BLaER1 (cell line): ENCODE results near the gene PPHLN1.
"Not testable (repeated sequence)": the region's sequence is repeated elsewhere in the genome, so short reads cannot be mapped to it uniquely, and the experiment has no call there.

ENCODE experiments used
- H3K27ac ChIP-seq: shearing (Covaris generic); formaldehyde crosslinking; 2 replicates; pipeline ENCODE4 v1.8.1; 2022
- H3K27me3 ChIP-seq: shearing (Covaris generic); formaldehyde crosslinking; 2 replicates; pipeline ENCODE4 v1.8.1; 2022
- H3K36me3 ChIP-seq: shearing (Covaris generic); formaldehyde crosslinking; 2 replicates; pipeline ENCODE4 v1.8.1; 2022
- H3K4me1 ChIP-seq: shearing (Covaris generic); formaldehyde crosslinking; 2 replicates; pipeline ENCODE4 v1.8.1; 2022
- H3K4me2 ChIP-seq: shearing (Covaris generic); formaldehyde crosslinking; 2 replicates; pipeline ENCODE4 v1.8.1; 2022
- H3K4me3 ChIP-seq: shearing (Covaris generic); formaldehyde crosslinking; 2 replicates; pipeline ENCODE4 v1.8.1; 2022
- H3K9ac ChIP-seq: shearing (Covaris generic); formaldehyde crosslinking; 2 replicates; pipeline ENCODE4 v1.8.1; 2022
- H3K9me3 ChIP-seq: shearing (Covaris generic); formaldehyde crosslinking; 2 replicates; pipeline ENCODE4 v1.8.1; 2022
- H4K20me1 ChIP-seq: shearing (Covaris generic); formaldehyde crosslinking; 2 replicates; pipeline ENCODE4 v1.8.1; 2022
- Cebpa-rat ChIP-seq: shearing (Covaris generic); IDR thresholded peaks from 2 replicates; pipeline ENCODE4 v1.8.1; 2022

Gene PPHLN1

GRCh38 chr12:42364692-42365091 lies 38.7 kb downstream of the PPHLN1 start:
- no peak for TF ChIP-seq Cebpa-rat
- Histone ChIP-seq H4K20me1 (peaks cover 6% of the 10 kb centered on the region; the same call in 1 of the 2 replicates), H3K4me3 (no peak overlapping the region), H3K27ac (no peak overlapping the region), H3K4me1 (peaks cover 13% of the 10 kb centered on the region), H3K9ac (no peak overlapping the region), H3K4me2 (no peak overlapping the region), H3K9me3 (no peaks in the 10 kb centered on the region), H3K36me3 (peaks cover 31% of the 10 kb centered on the region), H3K27me3 (no peaks in the 10 kb centered on the region)

GRCh38 chr12:42365486-42365885 lies 39.5 kb downstream of the PPHLN1 start:
- no peak for TF ChIP-seq Cebpa-rat
- H3K9ac ChIP-seq, result no peak overlapping the region
- H3K4me1 ChIP-seq, result peaks cover 5% of the 10 kb centered on the region
- H3K36me3 ChIP-seq, result peaks cover 27% of the 10 kb centered on the region
- H3K9me3 ChIP-seq, result no peaks in the 10 kb centered on the region
- no peak overlapping the region for H3K27ac ChIP-seq
- H3K4me2 ChIP-seq, result no peak overlapping the region
- peaks cover 6% of the 10 kb centered on the region; the same call in 1 of the 2 replicates for H4K20me1 ChIP-seq
- H3K4me3 ChIP-seq, result no peak overlapping the region
- no peaks in the 10 kb centered on the region for H3K27me3 ChIP-seq

DNA sequence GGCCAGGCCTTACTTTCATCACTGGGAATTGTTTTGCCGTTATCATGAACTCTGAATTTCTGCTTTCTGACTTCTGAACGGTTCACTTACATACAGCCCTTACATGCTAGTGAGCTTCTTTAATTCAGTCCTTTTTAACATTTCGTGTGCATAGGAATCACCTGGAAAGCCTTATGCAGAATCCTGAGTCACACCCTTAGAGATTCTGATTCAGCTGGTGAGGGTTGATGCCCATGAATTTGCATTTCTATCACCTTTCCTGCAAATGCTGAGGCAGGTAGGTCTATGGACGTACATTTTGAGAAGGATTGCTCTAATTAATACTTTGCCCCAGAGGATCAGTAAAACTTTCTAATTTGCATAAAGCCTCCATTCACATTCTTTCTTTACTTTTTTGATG lies 44.0 kb downstream of the PPHLN1 start:
- no peak overlapping the region for H3K4me2 ChIP-seq
- H3K4me3 ChIP-seq, result no peak overlapping the region
- no peak overlapping the region for H3K9ac ChIP-seq

GRCh38 chr12:42372154-42372791 lies 46.3 kb downstream of the PPHLN1 start:
- no peaks in the 10 kb centered on the region for H3K9me3 ChIP-seq
- no peak for TF ChIP-seq Cebpa-rat
- peaks cover 34% of the 10 kb centered on the region for H3K36me3 ChIP-seq
- H4K20me1 ChIP-seq, result peaks cover 34% of the 10 kb centered on the region
- no peak overlapping the region for H3K9ac ChIP-seq
- no peaks in the 10 kb centered on the region for H3K27me3 ChIP-seq
- H3K4me2 ChIP-seq, result no peak overlapping the region
- H3K4me1 ChIP-seq, result no peaks in the 10 kb centered on the region
- H3K4me3 ChIP-seq, result no peak overlapping the region
- H3K27ac ChIP-seq, result no peak overlapping the region

More for the DNA sequence above, 44.0 kb downstream of the PPHLN1 start:
- no peak overlapping the region for H3K27ac ChIP-seq
- H4K20me1 ChIP-seq, result peaks cover 34% of the 10 kb centered on the region
- no peaks in the 10 kb centered on the region for H3K4me1 ChIP-seq
- H3K27me3 ChIP-seq, result no peaks in the 10 kb centered on the region
- H3K9me3 ChIP-seq, result no peaks in the 10 kb centered on the region
- H3K36me3 ChIP-seq, result peaks cover 12% of the 10 kb centered on the region; the same call in 1 of the 2 replicates
- no peak for TF ChIP-seq Cebpa-rat

- peaks cover 40% of the 10 kb centered on the region for H3K36me3 ChIP-seq
- H3K9ac ChIP-seq, result no peak overlapping the region
- H3K4me3 ChIP-seq, result no peak overlapping the region
- H3K9me3 ChIP-seq, result no peaks in the 10 kb centered on the region
- H3K4me1 ChIP-seq, result no peaks in the 10 kb centered on the region
- peaks cover 34% of the 10 kb centered on the region for H4K20me1 ChIP-seq
- H3K4me2 ChIP-seq, result no peak overlapping the region
- no peaks in the 10 kb centered on the region for H3K27me3 ChIP-seq
- no peak overlapping the region for H3K27ac ChIP-seq
- TF ChIP-seq Cebpa-rat, result no peak
Measured at GRCh38 chr12:42373669-42374068, 47.7 kb downstream of the PPHLN1 start.

GRCh38 chr12:42380733-42381132 lies 54.8 kb downstream of the PPHLN1 start:
- Histone ChIP-seq H3K36me3 (peaks cover 56% of the 10 kb centered on the region), H3K4me3 (no peak overlapping the region), H3K4me1 (no peaks in the 10 kb centered on the region), H3K27me3 (no peaks in the 10 kb centered on the region), H3K27ac (no peak overlapping the region), H3K9ac (no peak overlapping the region), H3K9me3 (no peaks in the 10 kb centered on the region), H4K20me1 (no peaks in the 10 kb centered on the region), H3K4me2 (no peak overlapping the region)
- no peak for TF ChIP-seq Cebpa-rat

- Histone ChIP-seq H3K4me3 (no peak overlapping the region), H3K27ac (no peak overlapping the region), H3K9me3 (no peaks in the 10 kb centered on the region), H3K9ac (no peak overlapping the region), H3K4me2 (no peak overlapping the region), H4K20me1 (no peaks in the 10 kb centered on the region), H3K27me3 (no peaks in the 10 kb centered on the region), H3K36me3 (peaks cover 48% of the 10 kb centered on the region), H3K4me1 (no peaks in the 10 kb centered on the region)
- TF ChIP-seq Cebpa-rat, result no peak
Measured at GRCh38 chr12:42382013-42382696, 56.2 kb downstream of the PPHLN1 start.

DNA sequence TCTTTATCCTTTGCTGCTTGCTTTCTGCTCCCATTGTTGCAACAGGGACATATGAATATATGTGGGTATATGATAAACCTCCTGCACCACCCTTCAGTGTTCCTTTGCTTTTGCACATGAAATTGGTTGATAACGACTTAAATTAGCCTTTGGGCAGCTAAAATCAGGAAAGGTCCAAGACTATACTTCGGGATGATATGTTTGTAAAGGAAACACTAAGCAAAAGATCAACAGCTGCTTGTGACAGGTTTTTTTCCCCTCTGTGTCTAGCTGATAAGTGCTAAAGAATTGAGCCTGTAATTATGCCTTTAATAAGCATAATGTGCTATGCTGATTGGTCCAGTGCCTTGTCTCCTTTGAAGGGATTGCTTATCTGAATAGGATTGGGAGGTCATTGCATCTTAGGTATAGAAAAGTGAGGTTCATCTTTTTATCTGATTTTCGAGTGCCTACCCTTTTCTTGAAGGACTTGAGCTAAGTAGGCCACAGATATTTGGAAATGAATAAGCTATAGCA lies 59.4 kb downstream of the PPHLN1 start:
- Histone ChIP-seq H3K4me3 (no peak overlapping the region), H3K4me2 (no peak overlapping the region), H3K4me1 (peaks cover 17% of the 10 kb centered on the region), H3K27me3 (no peaks in the 10 kb centered on the region), H4K20me1 (no peaks in the 10 kb centered on the region), H3K9me3 (0 out of 2 replicates have a peak, but pooled peaks cover 4% of the 10 kb centered on the region), H3K27ac (no peak overlapping the region), H3K36me3 (peaks cover 70% of the 10 kb centered on the region), H3K9ac (no peak overlapping the region)
- no peak for TF ChIP-seq Cebpa-rat

DNA sequence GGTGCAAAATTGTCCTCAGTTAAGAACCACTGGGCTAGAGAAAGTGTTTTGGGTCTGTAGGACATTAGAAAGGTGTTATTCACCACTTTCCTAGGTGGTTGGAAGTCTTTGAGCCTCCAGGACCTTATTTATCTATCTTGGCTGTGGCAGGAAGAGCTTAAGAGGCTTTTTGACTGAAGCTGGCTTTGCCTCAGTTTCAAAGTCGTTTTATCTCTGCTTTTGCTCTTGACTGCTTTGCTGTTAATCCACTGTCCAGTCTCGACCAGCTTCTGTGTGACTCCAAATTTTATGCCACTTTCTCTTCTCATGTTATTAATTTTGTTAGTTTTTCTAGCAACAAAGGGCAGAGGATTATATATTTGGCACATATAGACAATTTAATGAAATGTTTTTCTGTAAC lies 60.3 kb downstream of the PPHLN1 start:
- Histone ChIP-seq H3K36me3 (peaks cover 78% of the 10 kb centered on the region), H4K20me1 (no peaks in the 10 kb centered on the region), H3K27me3 (no peaks in the 10 kb centered on the region), H3K4me1 (peaks cover 17% of the 10 kb centered on the region), H3K9ac (no peak overlapping the region), H3K27ac (no peak overlapping the region), H3K9me3 (0 out of 2 replicates have a peak, but pooled peaks cover 4% of the 10 kb centered on the region), H3K4me3 (no peak overlapping the region), H3K4me2 (no peak overlapping the region)
- TF ChIP-seq Cebpa-rat, result no peak

GRCh38 chr12:42388086-42388485 lies 62.1 kb downstream of the PPHLN1 start:
- H3K4me1 ChIP-seq, result peaks cover 31% of the 10 kb centered on the region
- not testable (repeated sequence) for H3K4me3 ChIP-seq, H3K4me2 ChIP-seq, H3K27ac ChIP-seq, H3K9ac ChIP-seq, H4K20me1 ChIP-seq, H3K9me3 ChIP-seq, H3K27me3 ChIP-seq
- peaks cover 68% of the 10 kb centered on the region for H3K36me3 ChIP-seq
